ENCODE results near the gene NOPCHAP1. TPM values are rescaled to one million over a fixed set of nuclear protein-coding genes. Genes with fewer than 3 reads are reported as not detected.

NOPCHAP1 gene
- total and polyA plus RNA-seq, 10 of the 15 experiments (the other 5 are each of a cell fraction or from before 2014, with no cell fraction given): 28.0 to 115 (median 40.9) TPM

- Histone ChIP-seq H3K79me2 (ENCODE audit: control insufficient read depth, insufficient read depth, low read length) (no peaks in the 10 kb centered on the region), H3K36me3 (ENCODE audit: control insufficient read depth in 2 of 2, insufficient read depth in 2 of 2, low read length in 1 of 2) (no peaks in the 10 kb centered on the region), H3K27ac (ENCODE audit: control insufficient read depth, insufficient read depth) (no peak overlapping the region), H2AFZ (ENCODE audit: control insufficient read depth, low read depth, low read length) (no peak overlapping the region), H3K27me3 (replicated peaks in 1 of 2; ENCODE audit: control insufficient read depth in 2 of 2, insufficient read depth in 2 of 2, low read length in 1 of 2) (no peaks in the 10 kb centered on the region), H3K9me3 (replicated peaks; ENCODE audit: control insufficient read depth, insufficient read depth, low read length) (peaks cover 6% of the 10 kb centered on the region; the same call in 2 of the 3 replicates), H3K4me1 (ENCODE audit: control insufficient read depth, insufficient read depth, low read length) (peaks cover 23% of the 10 kb centered on the region), H3K4me2 (ENCODE audit: control insufficient read depth, insufficient read depth) (no peak overlapping the region), H3K9ac (ENCODE audit: control insufficient read depth, insufficient read depth, low read length) (no peak overlapping the region), H4K20me1 (ENCODE audit: control insufficient read depth, insufficient read depth) (no peaks in the 10 kb centered on the region), H3K4me3 (no peak overlapping the region)
- ChIA-PET SMC1A (ENCODE audit: uncharacterized antibody, unreplicated experiment) (no interaction called here), CTCF (no interaction called here), POLR2A (no interaction called here), RAD21 (ENCODE audit: unreplicated experiment) (no interaction called here)
- ATAC-seq (no peak), FAIRE-seq (no peak), DNase-seq (ENCODE audit: low read depth, low spot score) (no peak)
- 74% methylated on average over 8 of the region's 8 CpGs for WGBS (ENCODE audit: insufficient coverage, insufficient replicate concordance, low lambda C conversion rate, missing lambda C conversion rate)
- BruUV-seq (replicated peaks): no TSS peak
- no peak for TF ChIP-seq WRNIP1 (IDR thresholded peaks at IDR 0.05; ENCODE audit: borderline replicate concordance, low read depth, low read length)
- no peak for TF ChIP-seq ZBTB33 (IDR thresholded peaks at IDR 0.05)
- TF ChIP-seq ETV6 (conservative IDR thresholded peaks at IDR 0.05 in 1 of 2, IDR thresholded peaks at IDR 0.05 in 1 of 2; ENCODE audit: borderline replicate concordance in 1 of 2, low read depth in 1 of 2): no peak
- no peak for TF ChIP-seq FOXM1 (IDR thresholded peaks at IDR 0.05; ENCODE audit: low read depth, low read length)
- intact Hi-C loops (cut with micrococcal nuclease; ENCODE audit: unreplicated experiment) (no loop called here), in situ Hi-C loops (cut with MboI) (no loop called here)
Observed at GRCh38 chr12:104964167-104964855, 21.8 kb upstream of the NOPCHAP1 start.

GRCh38 chr12:104964856-104965205, 21.3 kb upstream of the NOPCHAP1 start:
- intact Hi-C loops (cut with micrococcal nuclease; ENCODE audit: unreplicated experiment): no loop called here
- H4K20me1 ChIP-seq (ENCODE audit: control insufficient read depth, insufficient read depth): no peaks in the 10 kb centered on the region
- TF ChIP-seq RBBP5 (conservative IDR thresholded peaks at IDR 0.05) (no peak), SMAD1 (IDR thresholded peaks at IDR 0.05; ENCODE audit: low read depth, partially characterized antibody) (no peak), EGR1 (IDR thresholded peaks at IDR 0.05; ENCODE audit: borderline replicate concordance in 1 of 2, low read depth in 2 of 2, low read length in 2 of 2) (no peak), MAX (IDR thresholded peaks at IDR 0.05; ENCODE audit: low read depth, low read length) (no peak), USF1 (IDR thresholded peaks at IDR 0.05; ENCODE audit: borderline replicate concordance, extremely low read length, insufficient read depth, low read depth, low read length) (no peak), RCOR1 (conservative IDR thresholded peaks at IDR 0.05; ENCODE audit: low read depth, low read length) (no peak), BACH1 (IDR thresholded peaks at IDR 0.05; ENCODE audit: borderline replicate concordance) (no peak), CREB1 (IDR thresholded peaks at IDR 0.05; ENCODE audit: low read depth) (no peak), NR2C2 (IDR thresholded peaks at IDR 0.05; ENCODE audit: borderline replicate concordance, control insufficient read depth, insufficient read length, low read depth) (no peak), POU2F2 (IDR thresholded peaks at IDR 0.05; ENCODE audit: borderline replicate concordance, low read depth, low read length) (no peak), ZNF217 (IDR thresholded peaks at IDR 0.05) (no peak)

More at GRCh38 chr12:104964856-104965205, 21.3 kb upstream of the NOPCHAP1 start:
- DNase-seq (ENCODE audit: low read depth, low spot score) (no peak), FAIRE-seq (no peak), ATAC-seq (no peak)
- H3K9me3 ChIP-seq (replicated peaks; ENCODE audit: control insufficient read depth, insufficient read depth, low read length): peaks cover 6% of the 10 kb centered on the region; the same call in 2 of the 3 replicates
- RAD21 ChIA-PET (ENCODE audit: unreplicated experiment): no interaction called here
- 48% methylated on average over 2 of the region's 2 CpGs for WGBS (ENCODE audit: insufficient coverage, insufficient replicate concordance, low lambda C conversion rate, missing lambda C conversion rate)
- no peak overlapping the region for H3K4me2 ChIP-seq (ENCODE audit: control insufficient read depth, insufficient read depth)
- H3K9ac ChIP-seq (ENCODE audit: control insufficient read depth, insufficient read depth, low read length): no peak overlapping the region
- H3K79me2 ChIP-seq (ENCODE audit: control insufficient read depth, insufficient read depth, low read length): no peaks in the 10 kb centered on the region
- no peak overlapping the region for H3K27ac ChIP-seq (ENCODE audit: control insufficient read depth, insufficient read depth)
- POLR2A ChIA-PET: no interaction called here
- H2AFZ ChIP-seq (ENCODE audit: control insufficient read depth, low read depth, low read length): no peak overlapping the region
- H3K27me3 ChIP-seq (replicated peaks in 1 of 2; ENCODE audit: control insufficient read depth in 2 of 2, insufficient read depth in 2 of 2, low read length in 1 of 2): no peaks in the 10 kb centered on the region
- in situ Hi-C loops (cut with MboI): no loop called here
- H3K4me1 ChIP-seq (ENCODE audit: control insufficient read depth, insufficient read depth, low read length): peaks cover 24% of the 10 kb centered on the region
- BruUV-seq (replicated peaks): no TSS peak
- SMC1A ChIA-PET (ENCODE audit: uncharacterized antibody, unreplicated experiment): no interaction called here
- CTCF ChIA-PET: no interaction called here
- no peak overlapping the region for H3K4me3 ChIP-seq
- no peaks in the 10 kb centered on the region for H3K36me3 ChIP-seq (ENCODE audit: control insufficient read depth in 2 of 2, insufficient read depth in 2 of 2, low read length in 1 of 2)
